ENCODE data around the gene ADAM22. TPM values are rescaled to one million over a fixed set of nuclear protein-coding genes. Genes with fewer than 3 reads are reported as not detected.

Gene ADAM22
- total RNA-seq, 1 donor from 2014 or later, result 1.9 TPM

DNA sequence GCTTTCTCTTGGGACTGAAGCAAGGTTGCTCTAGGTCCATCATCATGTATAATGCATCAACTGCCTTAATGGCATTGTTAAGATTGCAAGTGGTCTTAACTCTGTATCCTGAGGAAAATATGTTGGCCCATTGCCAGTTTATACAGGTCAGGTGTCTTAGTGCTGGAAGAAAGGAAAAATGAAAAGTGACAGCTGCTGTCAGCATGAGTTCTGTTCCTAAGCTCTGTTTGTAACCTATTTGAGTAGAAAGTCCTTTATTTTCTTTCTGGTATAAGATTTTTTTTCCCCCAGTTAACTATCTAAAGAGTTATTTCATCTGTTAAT, 158.6 kb downstream of the ADAM22 start:
- Histone ChIP-seq H3K4me1 (peaks cover 14% of the 10 kb centered on the region), H3K27ac (replicated peaks) (no peak overlapping the region), H3K4me3 (no peak overlapping the region), H3K27me3 (ENCODE audit: low read depth) (no peaks in the 10 kb centered on the region), H3K9me3 (replicated peaks) (no peaks in the 10 kb centered on the region), H3K36me3 (no peaks in the 10 kb centered on the region)
- intact Hi-C loops (cut with micrococcal nuclease), result no loop called here
- no peak for DNase-seq
- TF ChIP-seq, protein P1, sequence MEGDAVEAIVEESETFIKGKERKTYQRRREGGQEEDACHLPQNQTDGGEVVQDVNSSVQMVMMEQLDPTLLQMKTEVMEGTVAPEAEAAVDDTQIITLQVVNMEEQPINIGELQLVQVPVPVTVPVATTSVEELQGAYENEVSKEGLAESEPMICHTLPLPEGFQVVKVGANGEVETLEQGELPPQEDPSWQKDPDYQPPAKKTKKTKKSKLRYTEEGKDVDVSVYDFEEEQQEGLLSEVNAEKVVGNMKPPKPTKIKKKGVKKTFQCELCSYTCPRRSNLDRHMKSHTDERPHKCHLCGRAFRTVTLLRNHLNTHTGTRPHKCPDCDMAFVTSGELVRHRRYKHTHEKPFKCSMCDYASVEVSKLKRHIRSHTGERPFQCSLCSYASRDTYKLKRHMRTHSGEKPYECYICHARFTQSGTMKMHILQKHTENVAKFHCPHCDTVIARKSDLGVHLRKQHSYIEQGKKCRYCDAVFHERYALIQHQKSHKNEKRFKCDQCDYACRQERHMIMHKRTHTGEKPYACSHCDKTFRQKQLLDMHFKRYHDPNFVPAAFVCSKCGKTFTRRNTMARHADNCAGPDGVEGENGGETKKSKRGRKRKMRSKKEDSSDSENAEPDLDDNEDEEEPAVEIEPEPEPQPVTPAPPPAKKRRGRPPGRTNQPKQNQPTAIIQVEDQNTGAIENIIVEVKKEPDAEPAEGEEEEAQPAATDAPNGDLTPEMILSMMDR (IDR thresholded peaks at IDR 0.05; ENCODE audit: borderline replicate concordance), result no peak

DNA sequence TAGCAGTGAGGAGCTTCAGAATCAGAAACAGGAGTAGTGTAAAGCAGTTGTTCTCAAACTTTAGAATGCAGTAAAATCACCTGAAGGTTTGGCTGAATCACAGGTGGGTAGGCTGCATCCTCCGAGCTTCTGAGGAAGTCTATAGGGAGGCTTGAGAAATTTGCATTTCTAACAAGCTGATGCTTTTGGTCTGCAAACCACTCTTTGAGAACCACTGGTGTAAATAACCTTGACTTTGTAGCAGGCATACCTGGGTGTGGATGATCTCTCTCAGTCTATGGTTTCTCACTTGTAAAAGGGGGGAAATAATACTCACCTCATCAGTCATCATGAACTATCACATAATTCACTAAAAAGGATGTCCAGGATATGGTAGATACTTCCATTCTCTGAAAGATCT, 167.7 kb downstream of the ADAM22 start:
- intact Hi-C loops (cut with micrococcal nuclease), result no loop called here
- no peaks in the 10 kb centered on the region for H3K27me3 ChIP-seq (ENCODE audit: low read depth)
- TF ChIP-seq, protein P1 (IDR thresholded peaks at IDR 0.05; ENCODE audit: borderline replicate concordance), result no peak
- peaks cover 4% of the 10 kb centered on the region for H3K4me1 ChIP-seq
- H3K27ac ChIP-seq (replicated peaks), result no peak overlapping the region
- no peak overlapping the region for H3K4me3 ChIP-seq
- no peaks in the 10 kb centered on the region for H3K9me3 ChIP-seq (replicated peaks)
- DNase-seq, result no peak
- no peaks in the 10 kb centered on the region for H3K36me3 ChIP-seq

DNA sequence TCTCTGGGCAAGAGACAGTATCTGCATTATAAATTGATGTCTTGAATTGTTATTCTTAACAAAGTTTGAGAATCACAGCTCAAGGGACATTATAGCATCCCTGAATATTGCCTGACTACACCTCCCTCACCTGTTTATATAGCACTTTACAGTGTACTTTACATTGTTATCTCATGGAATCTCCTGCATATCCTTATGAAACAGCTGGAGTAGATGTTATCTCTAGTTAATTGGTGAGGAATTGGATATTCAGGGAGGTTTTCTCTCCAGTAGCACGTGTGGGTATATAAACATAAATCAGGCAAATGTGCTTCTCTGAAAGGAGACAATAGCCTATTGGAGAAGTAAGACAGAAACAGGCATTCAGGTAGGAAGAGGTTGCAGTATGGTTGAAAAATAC, 168.6 kb downstream of the ADAM22 start:
- Histone ChIP-seq H3K36me3 (no peaks in the 10 kb centered on the region), H3K4me1 (peaks cover 4% of the 10 kb centered on the region), H3K27ac (replicated peaks) (no peak overlapping the region)

DNA sequence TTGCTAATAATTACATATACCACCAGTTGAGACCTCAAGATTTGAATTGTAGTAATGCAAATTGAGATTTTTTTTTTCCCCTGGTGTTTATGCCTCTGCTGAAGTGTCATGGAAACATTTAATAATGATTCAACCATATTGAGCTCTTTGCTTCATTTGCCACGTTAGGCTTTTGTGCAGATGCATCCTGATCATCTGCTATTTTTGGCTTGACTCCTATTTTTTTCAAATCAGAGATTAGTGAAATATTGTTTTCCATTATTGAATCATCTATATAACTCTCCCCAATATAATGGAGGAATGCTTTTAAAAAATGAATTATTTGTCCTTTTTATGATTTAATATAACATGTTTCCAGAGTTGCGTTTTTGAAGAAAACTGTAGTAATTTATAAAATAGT, 170.7 kb downstream of the ADAM22 start:
- H3K36me3 ChIP-seq, result no peaks in the 10 kb centered on the region
- no peak overlapping the region for H3K27ac ChIP-seq (replicated peaks)
- no peak overlapping the region for H3K4me3 ChIP-seq
- TF ChIP-seq, protein P1 (IDR thresholded peaks at IDR 0.05; ENCODE audit: borderline replicate concordance), result no peak
- intact Hi-C loops (cut with micrococcal nuclease), result no loop called here
- H3K9me3 ChIP-seq (replicated peaks), result no peaks in the 10 kb centered on the region
- peaks cover 4% of the 10 kb centered on the region for H3K4me1 ChIP-seq
- no peak for DNase-seq
- no peaks in the 10 kb centered on the region for H3K27me3 ChIP-seq (ENCODE audit: low read depth)

More for the DNA sequence above, 168.6 kb downstream of the ADAM22 start:
- TF ChIP-seq, protein P1 (IDR thresholded peaks at IDR 0.05; ENCODE audit: borderline replicate concordance), result no peak
- no peak for DNase-seq
- intact Hi-C loops (cut with micrococcal nuclease), result no loop called here
- Histone ChIP-seq H3K27me3 (ENCODE audit: low read depth) (no peaks in the 10 kb centered on the region), H3K4me3 (no peak overlapping the region), H3K9me3 (replicated peaks) (no peaks in the 10 kb centered on the region)

DNA sequence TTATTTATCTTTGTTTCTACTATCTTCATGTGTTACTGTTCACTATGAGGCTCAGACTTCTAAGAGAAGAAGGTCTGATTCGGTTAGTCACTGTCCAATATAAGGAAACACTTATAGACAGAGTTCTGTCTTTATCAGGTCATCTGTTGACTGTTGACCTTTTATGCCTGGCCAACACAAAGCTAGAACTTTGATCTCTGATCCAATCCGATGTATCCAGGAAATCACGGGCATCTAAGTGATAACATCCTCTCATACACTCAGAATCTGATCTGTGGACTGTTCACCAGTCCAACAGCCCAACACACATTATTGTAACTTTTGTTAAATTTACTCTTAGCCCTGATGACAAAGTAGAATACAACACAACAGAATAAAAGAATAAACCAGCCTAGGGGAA, 171.2 kb downstream of the ADAM22 start:
- no peak for DNase-seq
- TF ChIP-seq, protein P1 (IDR thresholded peaks at IDR 0.05; ENCODE audit: borderline replicate concordance), result no peak
- Histone ChIP-seq H3K4me3 (no peak overlapping the region), H3K9me3 (replicated peaks) (no peaks in the 10 kb centered on the region), H3K27me3 (ENCODE audit: low read depth) (no peaks in the 10 kb centered on the region), H3K36me3 (no peaks in the 10 kb centered on the region), H3K4me1 (peaks cover 4% of the 10 kb centered on the region), H3K27ac (replicated peaks) (no peak overlapping the region)
- intact Hi-C loops (cut with micrococcal nuclease), result no loop called here

DNA sequence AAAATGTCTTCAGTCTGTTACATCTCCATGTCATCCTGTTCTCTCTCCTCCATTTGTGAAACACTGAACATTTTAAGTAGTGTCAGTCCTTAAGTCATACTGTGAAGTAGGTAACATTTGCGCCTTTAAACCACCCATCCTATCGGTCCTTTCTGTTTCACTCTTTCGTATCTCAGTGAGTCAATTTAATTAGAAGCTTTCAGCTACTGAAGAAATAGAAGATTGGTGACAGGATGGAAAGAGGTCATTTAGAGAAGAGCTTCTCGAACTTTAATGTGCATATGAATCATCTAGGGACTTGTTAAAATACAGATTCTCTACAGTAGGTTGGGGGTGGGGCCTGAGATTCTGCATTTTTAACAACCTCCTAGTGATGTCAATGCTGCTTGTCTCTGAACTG, 172.4 kb downstream of the ADAM22 start:
- intact Hi-C loops (cut with micrococcal nuclease), result no loop called here
- no peak for DNase-seq
- Histone ChIP-seq H3K4me1 (peaks cover 8% of the 10 kb centered on the region), H3K27ac (replicated peaks) (no peak overlapping the region), H3K9me3 (replicated peaks) (no peaks in the 10 kb centered on the region), H3K4me3 (no peak overlapping the region), H3K36me3 (no peaks in the 10 kb centered on the region), H3K27me3 (ENCODE audit: low read depth) (no peaks in the 10 kb centered on the region)
- TF ChIP-seq, protein P1 (IDR thresholded peaks at IDR 0.05; ENCODE audit: borderline replicate concordance), result no peak

All from left ventricle myocardium inferior (tissue), 1 donor.